ENCODE measurements around the gene GRIK4. TPM values are rescaled to one million over a fixed set of nuclear protein-coding genes. Genes with fewer than 3 reads are reported as not detected.

Gene GRIK4
- polyA plus RNA-seq, 1 donor from 2014 or later = 3.4 TPM

DNA sequence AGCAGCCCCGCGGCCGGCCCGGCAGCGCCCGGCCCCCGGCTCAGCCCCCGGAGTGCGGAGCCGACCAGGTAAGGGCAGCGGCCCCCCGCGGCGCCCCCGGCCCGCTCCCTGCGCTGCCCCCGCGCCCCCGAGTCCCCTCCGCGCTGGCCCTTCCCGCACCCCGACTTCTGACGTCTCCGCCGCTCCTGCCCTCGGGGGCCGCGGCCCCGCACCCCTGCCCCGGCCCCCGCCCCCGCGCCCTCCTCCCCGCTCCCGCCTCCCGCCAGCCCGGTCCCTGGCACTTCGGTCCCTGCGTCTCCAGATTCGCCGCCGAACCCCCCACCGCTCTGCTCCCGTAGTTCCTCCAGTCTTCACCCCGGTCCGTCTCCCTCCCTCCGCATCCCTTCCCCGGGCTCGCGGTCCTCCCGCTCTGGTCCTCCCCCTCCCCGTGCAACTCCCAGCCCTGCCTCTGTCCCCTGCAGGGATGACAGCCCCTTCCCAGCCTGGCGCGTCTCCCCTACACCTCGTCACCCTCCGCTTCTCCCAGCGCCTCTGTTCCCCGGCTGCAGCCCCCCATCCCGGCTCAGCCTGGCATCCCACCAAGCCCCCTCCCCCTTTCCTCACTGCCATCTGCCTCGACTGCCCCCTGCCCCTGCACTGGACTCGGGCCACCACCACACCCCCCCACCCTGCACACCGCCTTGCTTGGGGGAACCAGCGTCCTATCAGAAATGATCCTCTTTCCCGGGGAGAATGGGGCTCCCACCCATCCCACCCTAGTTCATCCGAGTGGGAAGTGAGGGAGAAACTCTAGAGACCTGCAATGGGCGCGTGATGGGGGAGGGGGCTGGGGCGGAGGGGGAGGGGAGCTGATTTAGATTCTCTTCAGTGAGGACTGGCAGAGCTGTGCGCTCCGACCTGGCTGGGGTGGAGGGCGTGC is 531 bp downstream of the GRIK4 start:
- no peaks in the 10 kb centered on the region for H3K9me2 ChIP-seq (ENCODE audit: insufficient read depth, low read length)
- no peaks in the 10 kb centered on the region for H3F3A ChIP-seq (ENCODE audit: insufficient read depth, low read length, poor library complexity, severe bottlenecking)
- H3K27ac ChIP-seq (ENCODE audit: low read length) = no peak overlapping the region
- H3K9me3 ChIP-seq (ENCODE audit: low read length) = no peaks in the 10 kb centered on the region
- H4K20me1 ChIP-seq (ENCODE audit: insufficient read depth) = no peaks in the 10 kb centered on the region
- H3K4me2 ChIP-seq (ENCODE audit: low read length) = peak overlapping the region; percentile 48
- peak overlapping the region; percentile 60 for H3K9ac ChIP-seq (ENCODE audit: low read length)
- H3K27me3 ChIP-seq (ENCODE audit: insufficient read depth, low read depth, low read length) = peaks cover 9% of the 10 kb centered on the region
- H3K79me2 ChIP-seq (replicated peaks; ENCODE audit: insufficient read depth, low read length) = no peaks in the 10 kb centered on the region
- no peak overlapping the region for H2AFZ ChIP-seq (ENCODE audit: low read depth, low read length)
- H3K36me3 ChIP-seq (ENCODE audit: insufficient read depth, low read length) = no peaks in the 10 kb centered on the region
- H3K4me3 ChIP-seq (ENCODE audit: low read length) = peak overlapping the region; percentile 68
- TF ChIP-seq CTCF (IDR thresholded peaks at IDR 0.05; ENCODE audit: poor library complexity, severe bottlenecking) (no peak), SMC3 (conservative IDR thresholded peaks at IDR 0.05; ENCODE audit: poor library complexity) (no peak), EP300 (conservative IDR thresholded peaks at IDR 0.05; ENCODE audit: poor library complexity, severe bottlenecking) (no peak), MXI1 (conservative IDR thresholded peaks at IDR 0.05; ENCODE audit: poor library complexity, severe bottlenecking) (no peak), REST (IDR thresholded peaks at IDR 0.05; ENCODE audit: borderline replicate concordance) (no peak), POLR2AphosphoS5 (IDR thresholded peaks at IDR 0.05) (no peak), RAD21 (conservative IDR thresholded peaks at IDR 0.05) (no peak), TAF1 (IDR thresholded peaks at IDR 0.05; ENCODE audit: low read depth) (no peak), EZH2 (IDR thresholded peaks at IDR 0.05; ENCODE audit: borderline replicate concordance, insufficient read depth, low read length, poor library complexity, severe bottlenecking) (no peak)

DNA sequence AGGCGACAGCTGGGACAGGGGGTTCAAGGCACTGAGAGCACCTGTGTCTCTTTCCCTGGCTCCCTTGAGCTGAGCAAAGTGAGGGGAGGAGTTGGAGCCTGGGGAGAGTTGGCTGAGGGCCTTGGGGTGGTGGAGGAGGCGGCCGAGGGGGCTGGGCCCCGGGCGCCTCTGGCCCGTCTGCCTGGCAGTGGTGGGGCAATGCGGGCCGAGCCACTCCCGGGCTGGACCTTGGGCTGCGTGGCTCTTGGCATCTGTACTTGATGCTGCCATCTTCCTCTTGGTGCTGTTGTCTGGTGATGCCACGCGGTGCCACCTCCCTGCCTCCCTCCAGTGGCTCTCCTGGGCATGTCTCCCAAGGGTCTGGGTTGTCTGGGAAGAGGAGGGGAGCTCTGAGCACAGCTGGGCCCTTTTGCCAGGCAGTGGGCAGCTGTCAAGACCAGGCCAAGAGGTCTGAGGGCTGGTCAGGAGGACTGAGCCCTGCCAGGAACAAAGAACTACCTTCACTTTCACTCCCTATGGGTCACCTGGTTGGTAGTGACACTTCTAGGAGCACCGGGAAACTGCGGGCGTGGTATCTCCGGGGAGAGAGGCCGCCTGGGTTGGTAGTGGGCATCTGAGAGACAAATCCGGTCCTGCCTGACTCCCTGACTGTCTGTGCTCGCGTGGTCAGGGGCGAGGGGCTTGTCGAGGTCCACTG is 1.3 kb downstream of the GRIK4 start:
- TF ChIP-seq RAD21 (conservative IDR thresholded peaks at IDR 0.05) = no peak
- TF ChIP-seq MXI1 (conservative IDR thresholded peaks at IDR 0.05; ENCODE audit: poor library complexity, severe bottlenecking) = no peak
- TF ChIP-seq SMC3 (conservative IDR thresholded peaks at IDR 0.05; ENCODE audit: poor library complexity) = no peak
- no peak for TF ChIP-seq EZH2 (IDR thresholded peaks at IDR 0.05; ENCODE audit: borderline replicate concordance, insufficient read depth, low read length, poor library complexity, severe bottlenecking)
- TF ChIP-seq CTCF (IDR thresholded peaks at IDR 0.05; ENCODE audit: poor library complexity, severe bottlenecking) = no peak
- no peak for TF ChIP-seq POLR2AphosphoS5 (IDR thresholded peaks at IDR 0.05)
- TF ChIP-seq EP300 (conservative IDR thresholded peaks at IDR 0.05; ENCODE audit: poor library complexity, severe bottlenecking) = no peak
- Histone ChIP-seq H3K27me3 (ENCODE audit: insufficient read depth, low read depth, low read length) (peaks cover 9% of the 10 kb centered on the region), H3K27ac (ENCODE audit: low read length) (no peak overlapping the region), H3K9me2 (ENCODE audit: insufficient read depth, low read length) (no peaks in the 10 kb centered on the region), H3K4me2 (ENCODE audit: low read length) (no peak overlapping the region), H3K36me3 (ENCODE audit: insufficient read depth, low read length) (no peaks in the 10 kb centered on the region), H3K9me3 (ENCODE audit: low read length) (no peaks in the 10 kb centered on the region), H4K20me1 (ENCODE audit: insufficient read depth) (no peaks in the 10 kb centered on the region), H2AFZ (ENCODE audit: low read depth, low read length) (no peak overlapping the region), H3K79me2 (replicated peaks; ENCODE audit: insufficient read depth, low read length) (no peaks in the 10 kb centered on the region), H3F3A (ENCODE audit: insufficient read depth, low read length, poor library complexity, severe bottlenecking) (no peaks in the 10 kb centered on the region), H3K4me3 (ENCODE audit: low read length) (peak overlapping the region; percentile 68), H3K9ac (ENCODE audit: low read length) (no peak overlapping the region)

All from neural cell (in vitro differentiated cells).